DOHH2 (cell line): ENCODE results near the gene BTBD3.

ENCODE experiments used
- H3F3A ChIP-seq: fragments of 200-600 bp; sonication (generic), shearing (Covaris generic); 2 replicates; pipeline ENCODE4 v1.6.0; 2016; ENCODE audit warnings: antibody characterized with exemption, mild to moderate bottlenecking; ENCODE audit not compliant: control insufficient read depth, insufficient read depth
- H3K27ac ChIP-seq: fragments of 200-600 bp; sonication (generic); 2 replicates; pipeline ENCODE4 v1.5.1; 2014; ENCODE audit warnings: low read depth, mild to moderate bottlenecking, low read length, moderate library complexity
- H3K27me3 ChIP-seq: fragments of 200-600 bp; sonication (generic); 2 replicates; pipeline ENCODE4 v1.6.1; 2014; ENCODE audit warnings: mild to moderate bottlenecking, low read length, mixed read lengths; ENCODE audit not compliant: control insufficient read depth
- H3K36me3 ChIP-seq: fragments of 200-600 bp; sonication (generic); 2 replicates; pipeline ENCODE4 v1.6.1; 2014; ENCODE audit warnings: mild to moderate bottlenecking, low read length, moderate library complexity, mixed read lengths; ENCODE audit not compliant: control insufficient read depth
- H3K4me1 ChIP-seq: fragments of 200-600 bp; sonication (generic); 2 replicates; pipeline ENCODE4 v1.6.1; 2014; ENCODE audit warnings: mild to moderate bottlenecking, low read length, mixed read lengths; ENCODE audit not compliant: control insufficient read depth
- H3K4me2 ChIP-seq: fragments of 200-600 bp; sonication (generic); 2 replicates; pipeline ENCODE4 v1.6.0; 2014; ENCODE audit warnings: mild to moderate bottlenecking, low read length, moderate library complexity
- H3K4me3 ChIP-seq: fragments of 200-600 bp; sonication (generic); 2 replicates; pipeline ENCODE4 v1.5.1; 2014; ENCODE audit warnings: mild to moderate bottlenecking, low read length, mixed read lengths
- H3K79me2 ChIP-seq: fragments of 200-600 bp; sonication (generic); 2 replicates; pipeline ENCODE4 v1.6.1; 2014; ENCODE audit warnings: mild to moderate bottlenecking, low read length, mixed read lengths; ENCODE audit not compliant: control insufficient read depth
- H3K9me2 ChIP-seq: fragments of 200-600 bp; sonication (generic); replicated peaks from 2 replicates; pipeline ENCODE4 v1.6.1; 2014; ENCODE audit warnings: mild to moderate bottlenecking, low read length, mixed read lengths; ENCODE audit not compliant: control insufficient read depth
- H3K9me3 ChIP-seq: fragments of 200-600 bp; sonication (generic); 2 replicates; pipeline ENCODE4 v1.6.1; 2014; ENCODE audit warnings: antibody characterized with exemption, low read length, mixed read lengths; ENCODE audit not compliant: control insufficient read depth, insufficient read depth
- H4K20me1 ChIP-seq: fragments of 200-600 bp; sonication (generic); 2 replicates; pipeline ENCODE4 v1.6.0; 2014; ENCODE audit warnings: low read depth, mild to moderate bottlenecking, antibody characterized with exemption, low read length, moderate library complexity; ENCODE audit not compliant: control insufficient read depth, insufficient read depth
- CTCF ChIP-seq: fragments of 200-600 bp; sonication (generic); IDR thresholded peaks from one replicate; pipeline ENCODE4 v1.5.1; 2014; ENCODE audit warnings: antibody characterized with exemption, mild to moderate bottlenecking, low read depth, low read length; ENCODE audit not compliant: poor library complexity, severe bottlenecking
- EZH2phosphoT487 ChIP-seq: fragments of 200-600 bp; sonication (generic); IDR thresholded peaks from 2 replicates; pipeline ENCODE4 v1.6.1; 2017; ENCODE audit warnings: borderline replicate concordance, mild to moderate bottlenecking, antibody characterized with exemption, low read length, moderate library complexity, mixed read lengths

Gene BTBD3

GRCh38 chr20:11917663-11918062 lies at the start of gene BTBD3:
TSS of gene BTBD3 (plus strand) at chr20:11917893. CDS start at chr20:11918276, 383 bp downstream.
- no peaks in the 10 kb centered on the region for H3K27me3 ChIP-seq
- no peaks in the 10 kb centered on the region for H3K79me2 ChIP-seq
- no peak within 1 kb of the TSS for H3K4me3 ChIP-seq
- no peak for TF ChIP-seq EZH2phosphoT487
- TF ChIP-seq CTCF: no peak
- H3K36me3 ChIP-seq: no peaks in the 10 kb centered on the region
- H3K27ac ChIP-seq: no peak within 1 kb of the TSS
- H3K4me1 ChIP-seq: no peaks in the 10 kb centered on the region
- H3K9me3 ChIP-seq: no peaks in the 10 kb centered on the region
- no peaks in the 10 kb centered on the region for H4K20me1 ChIP-seq
- no peaks in the 10 kb centered on the region for H3K9me2 ChIP-seq
- no peak within 1 kb of the TSS for H3K4me2 ChIP-seq
- H3F3A ChIP-seq: no peaks in the 10 kb centered on the region

DNA sequence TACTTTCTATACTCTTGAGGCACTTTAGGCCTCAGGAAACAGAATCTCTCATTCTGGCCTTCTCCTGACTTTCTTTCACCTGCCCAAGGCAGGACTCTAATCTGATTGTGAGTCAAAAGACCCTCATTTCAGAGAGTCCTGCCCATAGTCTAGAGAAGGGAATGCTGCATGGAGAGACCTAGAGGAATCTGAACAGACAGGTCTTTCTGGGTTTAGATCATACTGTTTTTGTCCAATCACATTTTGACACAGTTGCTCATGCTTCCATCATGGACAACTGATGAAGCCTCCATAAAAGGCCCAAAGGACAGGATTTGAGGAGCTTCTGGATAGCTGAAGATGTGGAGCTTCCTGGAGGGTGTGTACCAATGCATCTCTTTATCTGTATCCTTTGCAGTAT lies 48.1 kb upstream of the BTBD3 start:
- Histone ChIP-seq H3K9me2 (no peaks in the 10 kb centered on the region), H3K27me3 (no peaks in the 10 kb centered on the region), H3K4me1 (no peaks in the 10 kb centered on the region), H3K4me3 (no peak overlapping the region), H3K4me2 (no peak overlapping the region), H3K9me3 (peaks cover 6% of the 10 kb centered on the region; the same call in 1 of the 2 replicates), H3K36me3 (no peaks in the 10 kb centered on the region), H3K79me2 (no peaks in the 10 kb centered on the region), H3F3A (no peaks in the 10 kb centered on the region), H4K20me1 (no peaks in the 10 kb centered on the region), H3K27ac (no peak overlapping the region)
- TF ChIP-seq EZH2phosphoT487 (no peak), CTCF (no peak)

GRCh38 chr20:11870411-11870810 lies 47.3 kb upstream of the BTBD3 start:
- H3K4me2 ChIP-seq: no peak overlapping the region
- no peaks in the 10 kb centered on the region for H3K79me2 ChIP-seq
- H3F3A ChIP-seq: no peaks in the 10 kb centered on the region
- H3K27ac ChIP-seq: no peak overlapping the region
- H3K36me3 ChIP-seq: no peaks in the 10 kb centered on the region
- no peaks in the 10 kb centered on the region for H3K9me2 ChIP-seq
- H3K9me3 ChIP-seq: peaks cover 3% of the 10 kb centered on the region; the same call in 1 of the 2 replicates
- TF ChIP-seq EZH2phosphoT487: no peak
- no peak for TF ChIP-seq CTCF
- H3K27me3 ChIP-seq: no peaks in the 10 kb centered on the region
- no peaks in the 10 kb centered on the region for H4K20me1 ChIP-seq
- no peak overlapping the region for H3K4me3 ChIP-seq
- no peaks in the 10 kb centered on the region for H3K4me1 ChIP-seq
